ENCODE data around the gene PKP3.

PKP3 gene

DNA sequence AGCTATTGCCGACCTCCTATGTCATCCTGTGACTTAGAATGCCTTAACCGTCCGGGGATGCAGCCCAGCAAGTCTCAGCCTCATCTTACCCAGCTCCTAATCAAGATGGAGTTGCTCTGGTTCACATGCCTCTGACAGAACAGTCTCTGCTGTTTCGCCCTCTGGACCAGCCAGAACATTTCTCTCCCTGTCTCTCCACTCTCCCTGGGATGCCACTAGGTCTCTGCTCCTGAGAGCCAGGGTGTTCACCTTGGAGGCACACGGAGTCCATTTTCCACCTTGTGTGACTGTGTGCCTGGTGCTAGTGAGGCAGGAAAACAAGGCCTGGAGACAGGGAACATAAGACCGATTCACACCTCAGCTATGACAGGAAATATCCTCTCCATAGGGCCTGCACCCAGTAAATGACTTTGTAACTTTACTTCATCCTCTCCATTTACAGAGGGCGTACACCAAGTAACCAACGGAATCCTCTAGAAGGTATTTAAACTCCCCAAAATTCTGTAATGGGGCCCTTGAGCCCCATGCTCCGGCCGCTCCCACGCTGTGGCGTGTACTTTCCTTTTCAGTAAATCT is 41.5 kb upstream of the PKP3 start:
- DNase-seq (ENCODE audit: insufficient read length, low spot score) (no peak), FAIRE-seq (no peak)
- TF ChIP-seq, protein P1, sequence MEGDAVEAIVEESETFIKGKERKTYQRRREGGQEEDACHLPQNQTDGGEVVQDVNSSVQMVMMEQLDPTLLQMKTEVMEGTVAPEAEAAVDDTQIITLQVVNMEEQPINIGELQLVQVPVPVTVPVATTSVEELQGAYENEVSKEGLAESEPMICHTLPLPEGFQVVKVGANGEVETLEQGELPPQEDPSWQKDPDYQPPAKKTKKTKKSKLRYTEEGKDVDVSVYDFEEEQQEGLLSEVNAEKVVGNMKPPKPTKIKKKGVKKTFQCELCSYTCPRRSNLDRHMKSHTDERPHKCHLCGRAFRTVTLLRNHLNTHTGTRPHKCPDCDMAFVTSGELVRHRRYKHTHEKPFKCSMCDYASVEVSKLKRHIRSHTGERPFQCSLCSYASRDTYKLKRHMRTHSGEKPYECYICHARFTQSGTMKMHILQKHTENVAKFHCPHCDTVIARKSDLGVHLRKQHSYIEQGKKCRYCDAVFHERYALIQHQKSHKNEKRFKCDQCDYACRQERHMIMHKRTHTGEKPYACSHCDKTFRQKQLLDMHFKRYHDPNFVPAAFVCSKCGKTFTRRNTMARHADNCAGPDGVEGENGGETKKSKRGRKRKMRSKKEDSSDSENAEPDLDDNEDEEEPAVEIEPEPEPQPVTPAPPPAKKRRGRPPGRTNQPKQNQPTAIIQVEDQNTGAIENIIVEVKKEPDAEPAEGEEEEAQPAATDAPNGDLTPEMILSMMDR (IDR thresholded peaks at IDR 0.05; ENCODE audit: insufficient read depth, missing control alignments): no peak

DNA sequence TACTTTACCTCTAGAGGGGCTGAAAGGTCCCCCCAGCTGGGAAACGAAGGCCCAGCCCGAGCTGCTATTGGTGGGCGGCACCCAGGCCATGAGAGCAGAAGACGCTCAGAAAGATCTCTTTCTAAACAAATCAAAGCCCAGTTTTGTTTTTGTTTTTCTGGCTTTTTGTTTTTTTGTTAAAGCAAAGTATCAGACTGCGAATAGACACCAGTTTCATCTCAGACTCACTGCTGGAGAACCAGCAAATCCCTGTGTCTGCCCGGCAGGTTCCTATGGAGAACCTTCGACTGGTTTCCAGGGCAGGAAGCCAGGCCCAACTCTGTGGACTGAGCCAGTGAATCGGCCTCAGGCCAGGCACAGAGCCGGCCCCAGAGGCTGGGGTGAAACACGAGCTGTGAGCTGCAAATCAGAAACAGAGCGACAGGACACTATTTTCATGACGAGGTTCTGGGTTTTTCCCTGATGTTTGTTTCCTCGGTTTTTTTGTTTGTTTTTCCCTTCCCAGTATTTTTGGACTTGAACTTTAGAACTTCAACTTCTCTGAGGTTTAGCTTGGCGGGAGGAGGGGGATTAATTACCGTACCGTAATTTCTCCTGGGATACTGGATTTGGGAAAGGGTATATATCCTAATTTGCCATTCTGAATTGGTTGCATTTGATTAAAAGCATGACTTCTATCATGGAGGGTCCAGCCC is 40.7 kb upstream of the PKP3 start:
- FAIRE-seq: no peak
- TF ChIP-seq, protein P1 (IDR thresholded peaks at IDR 0.05; ENCODE audit: insufficient read depth, missing control alignments): no peak
- DNase-seq (ENCODE audit: insufficient read length, low spot score): no peak

GRCh38 chr11:355581-356458 is 38.2 kb upstream of the PKP3 start:
- FAIRE-seq (no peak), DNase-seq (ENCODE audit: insufficient read length, low spot score) (no peak)
- TF ChIP-seq, protein P1 (IDR thresholded peaks at IDR 0.05; ENCODE audit: insufficient read depth, missing control alignments): no peak

- no peak for FAIRE-seq
- TF ChIP-seq, protein P1 (IDR thresholded peaks at IDR 0.05; ENCODE audit: insufficient read depth, missing control alignments): no peak
- no peak for DNase-seq (ENCODE audit: insufficient read length, low spot score)
These were observed 37.4 kb upstream of the PKP3 start for GRCh38 chr11:356610-357009.

DNA sequence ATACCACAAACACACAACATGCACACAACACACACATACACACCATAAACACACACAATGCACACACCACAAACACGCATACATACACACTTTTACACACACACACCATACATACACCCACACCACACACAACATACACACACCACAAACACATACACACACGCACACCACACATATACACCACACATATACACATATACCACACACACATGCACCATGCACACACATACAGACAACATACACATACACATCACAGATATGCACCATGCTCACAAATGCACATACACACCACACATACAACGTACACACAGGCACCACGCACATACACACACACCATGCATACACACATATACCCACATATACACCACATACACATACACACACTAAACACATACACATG is 36.4 kb upstream of the PKP3 start:
- TF ChIP-seq, protein P1 (IDR thresholded peaks at IDR 0.05; ENCODE audit: insufficient read depth, missing control alignments): no peak
- FAIRE-seq (no peak), DNase-seq (ENCODE audit: insufficient read length, low spot score) (no peak)

DNA sequence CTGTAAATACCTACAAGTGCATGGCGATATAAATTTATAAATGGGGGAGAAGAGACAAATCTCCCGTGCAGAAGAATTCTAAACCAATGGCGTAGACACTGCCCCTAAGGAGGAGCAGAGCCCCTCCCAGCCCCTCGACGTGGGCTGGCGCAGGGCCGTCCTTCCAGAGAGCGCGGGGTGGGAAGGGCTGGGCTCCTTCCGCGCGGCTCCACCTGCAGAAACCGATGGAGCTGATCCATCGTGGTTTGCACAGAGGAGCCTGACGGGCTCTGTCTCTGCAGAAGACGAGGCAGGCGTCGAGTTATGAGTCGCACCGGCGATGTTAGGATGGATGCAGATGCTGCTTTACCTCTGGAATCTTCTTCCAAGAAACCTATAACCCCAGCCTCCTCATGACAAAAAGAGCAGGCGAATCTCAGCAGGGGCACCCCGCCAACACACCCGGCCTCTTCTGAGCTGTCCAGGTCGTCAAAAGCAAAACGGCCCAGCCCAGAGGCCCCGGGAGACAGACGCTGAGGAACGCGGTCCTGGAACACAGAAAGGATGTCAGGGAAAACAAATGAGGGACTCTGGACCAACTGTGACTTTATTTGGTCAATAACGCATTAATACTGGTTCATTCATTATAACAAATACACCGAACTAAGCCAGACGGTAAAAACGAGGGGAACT is 35.7 kb upstream of the PKP3 start:
- no peak for FAIRE-seq
- TF ChIP-seq, protein P1 (IDR thresholded peaks at IDR 0.05; ENCODE audit: insufficient read depth, missing control alignments): no peak

More for the DNA sequence above, 35.7 kb upstream of the PKP3 start:
- no peak for DNase-seq (ENCODE audit: insufficient read length, low spot score)
